Parathyroid adenoma (tissue), 2 donors: Measurements from ENCODE around the gene ARSB.

Experiments used
- H2AFZ ChIP-seq: fragments of 300-600 bp; sonication (generic); one replicate; pipeline ENCODE4 v1.7.0; 2017; ENCODE audit warnings: antibody characterized with exemption, mild to moderate bottlenecking
- H3K27ac ChIP-seq: fragments of 300-600 bp; sonication (generic); one replicate; pipeline ENCODE4 v1.7.0; 2017
- H3K27me3 ChIP-seq: fragments of 300-600 bp; sonication (generic); one replicate; pipeline ENCODE4 v1.7.0; 2017; ENCODE audit warnings: low read length; ENCODE audit not compliant: control insufficient read depth, insufficient read depth
- H3K36me3 ChIP-seq: fragments of 300-600 bp; sonication (generic); one replicate; pipeline ENCODE4 v1.7.0; 2017; ENCODE audit warnings: low read length; ENCODE audit not compliant: control insufficient read depth, insufficient read depth
- H3K4me1 ChIP-seq: fragments of 300-600 bp; sonication (generic); one replicate; pipeline ENCODE4 v1.7.0; 2017; ENCODE audit warnings: control low read depth
- H3K4me2 ChIP-seq: fragments of 300-600 bp; sonication (generic); one replicate; pipeline ENCODE4 v1.7.0; 2017; ENCODE audit warnings: low read length
- H3K4me3 ChIP-seq: fragments of 300-600 bp; sonication (generic); one replicate; pipeline ENCODE4 v1.7.0; 2017; ENCODE audit warnings: low read depth, low read length
- H3K79me2 ChIP-seq: fragments of 300-600 bp; sonication (generic); one replicate; pipeline ENCODE4 v1.7.0; 2017; ENCODE audit warnings: control low read depth
- H3K9ac ChIP-seq: fragments of 300-600 bp; sonication (generic); one replicate; pipeline ENCODE4 v1.7.0; 2017; ENCODE audit warnings: mild to moderate bottlenecking
- H3K9me3 ChIP-seq: fragments of 300-600 bp; sonication (generic); one replicate; pipeline ENCODE4 v1.7.0; 2017; ENCODE audit warnings: low read length; ENCODE audit not compliant: control insufficient read depth
- TF ChIP-seq, protein P1 (sequence below): fragments of 300-600 bp; sonication (generic); IDR thresholded peaks from one replicate; pipeline ENCODE4 v1.7.0; 2017; ENCODE audit warnings: antibody characterized with exemption, mild to moderate bottlenecking
- donor health status: primary hyperparathyroidism.

The ARSB gene

DNA sequence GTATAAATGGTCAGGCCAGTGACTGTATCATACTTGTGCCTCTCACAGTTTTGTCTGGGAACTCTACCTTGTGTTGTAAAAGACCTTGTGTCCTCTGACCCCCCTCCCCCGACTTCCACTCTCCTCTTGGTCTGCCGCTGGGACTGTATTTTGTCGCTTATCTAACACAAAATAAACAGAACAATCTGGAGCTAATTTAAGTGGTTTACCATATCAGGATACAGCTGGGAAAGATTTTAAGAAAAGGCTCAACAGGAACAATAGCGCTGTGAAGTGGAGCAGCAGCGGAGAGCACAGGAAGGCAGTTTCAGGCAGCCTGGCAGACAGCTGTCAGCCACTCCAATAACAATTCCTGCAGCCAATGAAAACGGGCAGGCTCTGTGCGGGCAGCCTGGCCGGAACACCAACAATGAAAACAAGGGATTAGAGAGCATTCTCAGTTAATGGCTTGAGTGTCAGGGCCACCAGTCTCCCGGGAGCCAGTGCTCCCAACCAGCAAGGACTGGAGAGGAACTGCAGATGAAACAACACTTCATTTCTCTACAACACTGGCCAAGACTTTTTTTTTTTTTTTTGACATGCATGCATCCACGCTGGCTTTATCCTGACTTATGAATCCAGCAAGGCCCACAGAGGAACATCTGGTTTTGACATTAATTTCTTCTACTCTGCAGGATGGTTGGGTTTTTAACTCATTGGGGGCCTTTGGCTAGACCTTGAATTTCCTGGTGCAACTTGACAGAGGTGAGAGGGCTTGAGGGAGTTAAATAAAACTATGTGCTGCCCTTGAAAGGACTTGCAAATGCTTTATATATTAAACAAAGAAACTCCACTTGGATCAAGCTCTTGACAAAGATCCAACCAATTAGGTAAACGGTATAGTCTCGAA is 76.7 kb downstream of the ARSB start:
- no peaks in the 10 kb centered on the region for H3K9me3 ChIP-seq
- no peaks in the 10 kb centered on the region for H3K79me2 ChIP-seq
- no peak overlapping the region for H3K4me3 ChIP-seq
- no peak overlapping the region for H3K9ac ChIP-seq
- H3K36me3 ChIP-seq = no peaks in the 10 kb centered on the region
- no peak overlapping the region for H3K27ac ChIP-seq
- H3K4me1 ChIP-seq = no peaks in the 10 kb centered on the region
- no peaks in the 10 kb centered on the region for H3K27me3 ChIP-seq
- peak overlapping the region; percentile 53 for H2AFZ ChIP-seq
- no peak overlapping the region for H3K4me2 ChIP-seq
- TF ChIP-seq, protein P1, sequence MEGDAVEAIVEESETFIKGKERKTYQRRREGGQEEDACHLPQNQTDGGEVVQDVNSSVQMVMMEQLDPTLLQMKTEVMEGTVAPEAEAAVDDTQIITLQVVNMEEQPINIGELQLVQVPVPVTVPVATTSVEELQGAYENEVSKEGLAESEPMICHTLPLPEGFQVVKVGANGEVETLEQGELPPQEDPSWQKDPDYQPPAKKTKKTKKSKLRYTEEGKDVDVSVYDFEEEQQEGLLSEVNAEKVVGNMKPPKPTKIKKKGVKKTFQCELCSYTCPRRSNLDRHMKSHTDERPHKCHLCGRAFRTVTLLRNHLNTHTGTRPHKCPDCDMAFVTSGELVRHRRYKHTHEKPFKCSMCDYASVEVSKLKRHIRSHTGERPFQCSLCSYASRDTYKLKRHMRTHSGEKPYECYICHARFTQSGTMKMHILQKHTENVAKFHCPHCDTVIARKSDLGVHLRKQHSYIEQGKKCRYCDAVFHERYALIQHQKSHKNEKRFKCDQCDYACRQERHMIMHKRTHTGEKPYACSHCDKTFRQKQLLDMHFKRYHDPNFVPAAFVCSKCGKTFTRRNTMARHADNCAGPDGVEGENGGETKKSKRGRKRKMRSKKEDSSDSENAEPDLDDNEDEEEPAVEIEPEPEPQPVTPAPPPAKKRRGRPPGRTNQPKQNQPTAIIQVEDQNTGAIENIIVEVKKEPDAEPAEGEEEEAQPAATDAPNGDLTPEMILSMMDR = no peak

DNA sequence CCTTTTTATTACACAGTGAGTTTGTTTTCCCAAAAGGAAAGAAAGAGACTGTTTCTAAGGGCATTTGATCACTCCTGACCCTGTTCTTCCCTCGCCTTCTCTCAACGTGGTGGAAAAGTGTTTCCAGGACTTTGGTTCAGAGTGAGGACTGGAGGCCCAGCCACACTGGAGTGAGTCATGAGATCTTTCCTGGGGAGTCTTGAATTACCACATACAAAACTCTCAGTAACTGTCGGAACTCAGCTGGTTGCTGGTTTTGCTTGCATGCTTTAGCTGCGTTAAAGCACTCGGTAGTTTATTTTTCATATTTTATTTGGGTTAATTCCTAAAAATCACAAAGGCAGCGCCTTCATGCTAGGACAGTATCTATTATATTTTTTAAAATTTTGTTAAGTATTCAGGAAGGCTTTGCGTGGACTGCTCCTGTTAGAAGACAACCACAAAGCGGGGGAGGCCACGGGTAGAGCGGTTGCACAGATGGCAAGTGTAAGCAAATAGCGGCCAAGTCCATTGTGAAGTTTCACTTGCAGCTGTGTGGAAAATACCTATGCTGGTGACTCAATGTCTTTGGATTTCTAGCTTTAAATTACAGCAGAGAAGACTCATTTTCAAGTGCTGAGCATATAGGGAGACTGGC is 77.7 kb downstream of the ARSB start:
- no peak overlapping the region for H3K4me3 ChIP-seq
- no peak overlapping the region for H3K4me2 ChIP-seq
- TF ChIP-seq, protein P1 = no peak
- no peak overlapping the region for H3K9ac ChIP-seq
- H3K79me2 ChIP-seq = no peaks in the 10 kb centered on the region
- no peak overlapping the region for H2AFZ ChIP-seq
- no peaks in the 10 kb centered on the region for H3K4me1 ChIP-seq
- no peak overlapping the region for H3K27ac ChIP-seq
- no peaks in the 10 kb centered on the region for H3K36me3 ChIP-seq
- no peaks in the 10 kb centered on the region for H3K9me3 ChIP-seq
- H3K27me3 ChIP-seq = no peaks in the 10 kb centered on the region

DNA sequence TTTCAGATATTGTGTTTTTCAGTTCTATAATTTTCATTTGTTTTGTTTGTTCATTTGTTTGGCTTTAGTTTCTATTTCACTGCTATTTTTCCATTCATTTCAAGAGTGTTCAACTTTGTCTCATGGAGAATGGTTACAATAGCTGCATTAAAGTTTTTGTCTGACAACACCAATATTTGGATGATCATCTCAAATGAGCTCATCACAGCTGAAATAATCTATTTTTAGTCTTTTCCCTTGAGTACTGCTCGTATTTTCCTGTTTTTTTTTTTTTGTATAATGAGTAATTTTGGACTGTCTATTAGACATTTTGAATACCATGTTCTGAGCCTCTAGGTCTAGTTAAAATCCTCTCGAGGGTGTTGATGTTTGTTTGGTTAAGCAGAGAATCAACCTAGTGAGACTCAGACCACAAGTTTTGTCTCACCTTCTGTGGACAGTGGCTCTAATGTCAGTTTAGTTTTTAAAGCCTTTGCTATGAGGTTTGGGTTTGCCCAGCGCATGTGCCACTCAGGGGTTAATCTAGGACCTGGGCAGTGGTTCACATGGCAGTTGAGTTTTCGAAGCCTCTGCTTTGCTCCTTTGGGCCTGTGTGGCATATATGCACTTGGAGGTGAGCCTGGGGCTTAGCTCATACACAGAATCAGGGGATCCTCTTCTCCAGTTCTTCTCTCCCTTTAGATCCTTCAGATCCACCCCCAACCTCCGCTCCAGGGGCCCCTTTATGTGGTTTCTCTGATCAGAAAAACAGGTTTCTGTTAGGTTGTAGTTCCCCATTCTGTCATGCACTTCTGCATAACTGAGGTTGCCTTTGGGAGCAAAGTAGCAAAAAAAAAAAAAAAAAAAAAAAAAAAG is 79.8 kb downstream of the ARSB start:
- H3K9me3 ChIP-seq = no peaks in the 10 kb centered on the region
- H3K36me3 ChIP-seq = no peaks in the 10 kb centered on the region
- no peak overlapping the region for H3K4me3 ChIP-seq
- H3K27me3 ChIP-seq = no peaks in the 10 kb centered on the region
- H3K79me2 ChIP-seq = no peaks in the 10 kb centered on the region
- H3K4me2 ChIP-seq = no peak overlapping the region
- TF ChIP-seq, protein P1 = no peak
- H3K4me1 ChIP-seq = no peaks in the 10 kb centered on the region
- H2AFZ ChIP-seq = no peak overlapping the region
- no peak overlapping the region for H3K27ac ChIP-seq
- H3K9ac ChIP-seq = no peak overlapping the region

DNA sequence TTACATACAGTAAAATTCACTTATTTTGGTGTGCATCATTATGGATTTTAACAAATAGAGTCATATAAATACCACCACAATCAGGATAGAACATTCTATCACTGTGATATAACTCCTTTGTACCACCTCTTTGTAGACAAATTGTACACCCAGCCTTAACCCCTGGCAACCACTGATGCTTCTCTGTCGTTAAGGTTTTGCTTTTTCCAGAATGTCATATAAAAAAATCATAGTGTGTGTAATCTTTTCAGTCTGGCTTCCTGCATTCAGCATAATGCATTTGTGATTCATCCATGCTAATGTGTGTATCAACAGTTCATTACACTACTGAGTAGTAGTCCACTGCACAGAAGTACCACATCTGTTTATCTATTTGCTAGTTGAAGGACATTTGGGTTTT is 81.2 kb downstream of the ARSB start:
- TF ChIP-seq, protein P1 = no peak
- H3K79me2 ChIP-seq = no peaks in the 10 kb centered on the region
- no peak overlapping the region for H3K4me3 ChIP-seq
- H3K36me3 ChIP-seq = no peaks in the 10 kb centered on the region
- no peak overlapping the region for H3K4me2 ChIP-seq
- no peak overlapping the region for H3K9ac ChIP-seq
- no peaks in the 10 kb centered on the region for H3K9me3 ChIP-seq
- H2AFZ ChIP-seq = no peak overlapping the region
- no peak overlapping the region for H3K27ac ChIP-seq
- H3K27me3 ChIP-seq = no peaks in the 10 kb centered on the region
- H3K4me1 ChIP-seq = no peaks in the 10 kb centered on the region
